Peyer's patch (tissue), 4 donors: Measurements from ENCODE around the gene CDH4.

Experiments used
- CTCF ChIP-seq, 6 experiments: fragments of 450-650 bp in 4 of 6; fragments of 200-600 bp in 2 of 6; sonication (generic) in 1 of 6; IDR thresholded peaks; one replicate each; pipeline ENCODE4 v1.5.1; 2017 to 2019; ENCODE audit warnings: antibody characterized with exemption in 6 of 6, mild to moderate bottlenecking in 3 of 6, moderate library complexity in 1 of 6
- POLR2A ChIP-seq, 2 donors: fragments of 450-650 bp; IDR thresholded peaks; one replicate each; pipeline ENCODE4 v1.5.1; 2017; ENCODE audit warnings: antibody characterized with exemption in 2 of 2, mild to moderate bottlenecking in 2 of 2, moderate library complexity in 2 of 2

GRCh38 chr20:61731363-61732181 lies 479.5 kb downstream of the CDH4 start:
- TF ChIP-seq CTCF (IDR thresholded peaks at IDR 0.05), result no peak
- TF ChIP-seq POLR2A (IDR thresholded peaks at IDR 0.05), result no peak
